ENCODE measurements around the gene MICALL2.

MICALL2 gene

GRCh38 chr7:1492640-1493039, 33.4 kb upstream of the MICALL2 start:
- FAIRE-seq (no peak), DNase-seq (ENCODE audit: insufficient read length, low spot score) (no peak)
- TF ChIP-seq CTCF (IDR thresholded peaks at IDR 0.05; ENCODE audit: insufficient read depth, missing control alignments), result no peak

- no peak for TF ChIP-seq CTCF (IDR thresholded peaks at IDR 0.05; ENCODE audit: insufficient read depth, missing control alignments)
- FAIRE-seq (no peak), DNase-seq (ENCODE audit: insufficient read length, low spot score) (no peak)
Observed at GRCh38 chr7:1492221-1492620, 33.0 kb upstream of the MICALL2 start.

- DNase-seq (ENCODE audit: insufficient read length, low spot score) (no peak), FAIRE-seq (no peak)
- TF ChIP-seq CTCF (IDR thresholded peaks at IDR 0.05; ENCODE audit: insufficient read depth, missing control alignments), result no peak
Observed at GRCh38 chr7:1490837-1491236, 31.6 kb upstream of the MICALL2 start.

GRCh38 chr7:1489336-1489735, 30.1 kb upstream of the MICALL2 start:
- FAIRE-seq (no peak), DNase-seq (ENCODE audit: insufficient read length, low spot score) (no peak)
- no peak for TF ChIP-seq CTCF (IDR thresholded peaks at IDR 0.05; ENCODE audit: insufficient read depth, missing control alignments)

- no peak for FAIRE-seq
- TF ChIP-seq CTCF (IDR thresholded peaks at IDR 0.05; ENCODE audit: insufficient read depth, missing control alignments), result no peak
Observed at GRCh38 chr7:1488016-1488415, 28.7 kb upstream of the MICALL2 start.

GRCh38 chr7:1487466-1487865, 28.2 kb upstream of the MICALL2 start:
- FAIRE-seq, result no peak
- TF ChIP-seq CTCF (IDR thresholded peaks at IDR 0.05; ENCODE audit: insufficient read depth, missing control alignments), result no peak
- no peak for DNase-seq (ENCODE audit: insufficient read length, low spot score)

More at GRCh38 chr7:1488016-1488415, 28.7 kb upstream of the MICALL2 start:
- DNase-seq (ENCODE audit: insufficient read length, low spot score), result no peak

- no peak for FAIRE-seq
- no peak for DNase-seq (ENCODE audit: insufficient read length, low spot score)
- TF ChIP-seq CTCF (IDR thresholded peaks at IDR 0.05; ENCODE audit: insufficient read depth, missing control alignments), result no peak
Observed at GRCh38 chr7:1486571-1486970, 27.3 kb upstream of the MICALL2 start.

Measured in D721Med (cell line).